ENCODE results near the gene SFTPD.

- TF ChIP-seq CTCF (IDR thresholded peaks at IDR 0.05; ENCODE audit: insufficient read depth, low read length) (no peak), POLR2AphosphoS5 (IDR thresholded peaks at IDR 0.05; ENCODE audit: low read depth) (no peak)
- TF ChIP-seq, protein P1, sequence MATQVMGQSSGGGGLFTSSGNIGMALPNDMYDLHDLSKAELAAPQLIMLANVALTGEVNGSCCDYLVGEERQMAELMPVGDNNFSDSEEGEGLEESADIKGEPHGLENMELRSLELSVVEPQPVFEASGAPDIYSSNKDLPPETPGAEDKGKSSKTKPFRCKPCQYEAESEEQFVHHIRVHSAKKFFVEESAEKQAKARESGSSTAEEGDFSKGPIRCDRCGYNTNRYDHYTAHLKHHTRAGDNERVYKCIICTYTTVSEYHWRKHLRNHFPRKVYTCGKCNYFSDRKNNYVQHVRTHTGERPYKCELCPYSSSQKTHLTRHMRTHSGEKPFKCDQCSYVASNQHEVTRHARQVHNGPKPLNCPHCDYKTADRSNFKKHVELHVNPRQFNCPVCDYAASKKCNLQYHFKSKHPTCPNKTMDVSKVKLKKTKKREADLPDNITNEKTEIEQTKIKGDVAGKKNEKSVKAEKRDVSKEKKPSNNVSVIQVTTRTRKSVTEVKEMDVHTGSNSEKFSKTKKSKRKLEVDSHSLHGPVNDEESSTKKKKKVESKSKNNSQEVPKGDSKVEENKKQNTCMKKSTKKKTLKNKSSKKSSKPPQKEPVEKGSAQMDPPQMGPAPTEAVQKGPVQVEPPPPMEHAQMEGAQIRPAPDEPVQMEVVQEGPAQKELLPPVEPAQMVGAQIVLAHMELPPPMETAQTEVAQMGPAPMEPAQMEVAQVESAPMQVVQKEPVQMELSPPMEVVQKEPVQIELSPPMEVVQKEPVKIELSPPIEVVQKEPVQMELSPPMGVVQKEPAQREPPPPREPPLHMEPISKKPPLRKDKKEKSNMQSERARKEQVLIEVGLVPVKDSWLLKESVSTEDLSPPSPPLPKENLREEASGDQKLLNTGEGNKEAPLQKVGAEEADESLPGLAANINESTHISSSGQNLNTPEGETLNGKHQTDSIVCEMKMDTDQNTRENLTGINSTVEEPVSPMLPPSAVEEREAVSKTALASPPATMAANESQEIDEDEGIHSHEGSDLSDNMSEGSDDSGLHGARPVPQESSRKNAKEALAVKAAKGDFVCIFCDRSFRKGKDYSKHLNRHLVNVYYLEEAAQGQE (IDR thresholded peaks at IDR 0.05; ENCODE audit: insufficient replicate concordance, low read depth): no peak
Measured at GRCh38 chr10:79923669-79924068, 25.2 kb downstream of the SFTPD start.

Data from HL-60 (cell line).